Thyroid gland (tissue), 4 donors: ENCODE results near the gene VASH1.

Source experiments
- CTCF ChIP-seq, 6 experiments: fragments of 200-600 bp in 3 of 6; fragments of 450-650 bp in 3 of 6; sonication (generic) in 3 of 6; IDR thresholded peaks; one replicate each; pipeline ENCODE4 v1.5.1; 2016 to 2019; ENCODE audit warnings: antibody characterized with exemption in 6 of 6, mild to moderate bottlenecking in 2 of 6, inconsistent platforms in 1 of 6, moderate library complexity in 1 of 6
- POLR2A ChIP-seq, 2 donors: fragments of 450-650 bp; IDR thresholded peaks; one replicate each; pipeline ENCODE4 v1.6.1; 2017; ENCODE audit warnings: antibody characterized with exemption in 2 of 2, mild to moderate bottlenecking in 2 of 2, moderate library complexity in 1 of 2

- TF ChIP-seq POLR2A (IDR thresholded peaks at IDR 0.05) (no peak), CTCF (IDR thresholded peaks at IDR 0.05) (no peak)
Observed at GRCh38 chr14:76770521-76771436, 9.5 kb downstream of the VASH1 start.
